Measurements from ENCODE around the gene PAX6.

- TF ChIP-seq MXI1 (IDR thresholded peaks at IDR 0.05; ENCODE audit: borderline replicate concordance, low read depth, low read length) (no peak), CTCF (conservative IDR thresholded peaks at IDR 0.05; ENCODE audit: low read depth, low read length) (no peak), RAD21 (IDR thresholded peaks at IDR 0.05; ENCODE audit: low read length) (no peak), RFX5 (IDR thresholded peaks at IDR 0.05; ENCODE audit: low read depth, low read length) (no peak), CHD1 (IDR thresholded peaks at IDR 0.05; ENCODE audit: low read depth, low read length) (no peak), USF2 (IDR thresholded peaks at IDR 0.05; ENCODE audit: low read depth, low read length) (no peak), POLR2A (IDR thresholded peaks at IDR 0.05; ENCODE audit: low read depth, low read length) (no peak), MAZ (IDR thresholded peaks at IDR 0.05; ENCODE audit: borderline replicate concordance, low read depth, low read length) (no peak), ELK1 (IDR thresholded peaks at IDR 0.05; ENCODE audit: borderline replicate concordance, low read depth, low read length) (no peak), NFE2L2 (IDR thresholded peaks at IDR 0.05; ENCODE audit: low read depth, low read length) (no peak), SMC3 (IDR thresholded peaks at IDR 0.05; ENCODE audit: low read depth, low read length) (no peak), BHLHE40 (IDR thresholded peaks at IDR 0.05; ENCODE audit: low read depth, low read length) (no peak), MAFK (IDR thresholded peaks at IDR 0.05; ENCODE audit: low read depth, low read length) (no peak), CEBPB (IDR thresholded peaks at IDR 0.05; ENCODE audit: low read depth, low read length) (no peak)
Observed at GRCh38 chr11:31803813-31804311, 7.3 kb downstream of the PAX6 start.

Measured in IMR-90 (cell line).